Skeletal muscle tissue (tissue), 4 donors: ENCODE results near the gene AADACL2. TPM values are rescaled to one million over a fixed set of nuclear protein-coding genes. Genes with fewer than 3 reads are reported as not detected.

Source experiments
- H3K27ac ChIP-seq: one replicate; pipeline ENCODE4 v1.7.0; 2013; ENCODE audit warnings: mild to moderate bottlenecking, low read depth, low read length, inconsistent platforms
- H3K27me3 ChIP-seq, 3 donors: one replicate each; pipeline ENCODE4 v1.7.0; 2013; ENCODE audit warnings: low read length in 3 of 3; ENCODE audit not compliant: control insufficient read depth in 3 of 3, insufficient read depth in 3 of 3
- H3K36me3 ChIP-seq, 3 donors: one replicate each; pipeline ENCODE4 v1.7.0; 2013; ENCODE audit warnings: low read length in 3 of 3; ENCODE audit not compliant: control insufficient read depth in 3 of 3, insufficient read depth in 3 of 3
- H3K4me1 ChIP-seq, 3 donors: one replicate each; pipeline ENCODE4 v1.7.0; 2013; ENCODE audit warnings: low read length in 3 of 3, mild to moderate bottlenecking in 3 of 3; ENCODE audit not compliant: control insufficient read depth in 3 of 3, insufficient read depth in 3 of 3
- H3K4me3 ChIP-seq, 3 donors: one replicate each; pipeline ENCODE4 v1.7.0; 2013; ENCODE audit warnings: low read length in 3 of 3
- H3K9ac ChIP-seq, 3 donors: one replicate each; pipeline ENCODE4 v1.7.0; 2013; ENCODE audit warnings: low read length in 3 of 3, mild to moderate bottlenecking in 3 of 3, moderate library complexity in 2 of 3, low read depth in 1 of 3
- H3K9me3 ChIP-seq, 3 donors: one replicate each; pipeline ENCODE4 v1.7.0; 2013; ENCODE audit warnings: low read length in 3 of 3; ENCODE audit not compliant: control insufficient read depth in 3 of 3
- total RNA-seq: library from RNA; depleted of rRNA; stranded (reverse); fragments of >200 nt; gene quantifications from one replicate; pipeline ENCODE4 v1.2.3, GENCODE V29; 2014
- donor health status: Osteomylitis.

The AADACL2 gene, protein sequence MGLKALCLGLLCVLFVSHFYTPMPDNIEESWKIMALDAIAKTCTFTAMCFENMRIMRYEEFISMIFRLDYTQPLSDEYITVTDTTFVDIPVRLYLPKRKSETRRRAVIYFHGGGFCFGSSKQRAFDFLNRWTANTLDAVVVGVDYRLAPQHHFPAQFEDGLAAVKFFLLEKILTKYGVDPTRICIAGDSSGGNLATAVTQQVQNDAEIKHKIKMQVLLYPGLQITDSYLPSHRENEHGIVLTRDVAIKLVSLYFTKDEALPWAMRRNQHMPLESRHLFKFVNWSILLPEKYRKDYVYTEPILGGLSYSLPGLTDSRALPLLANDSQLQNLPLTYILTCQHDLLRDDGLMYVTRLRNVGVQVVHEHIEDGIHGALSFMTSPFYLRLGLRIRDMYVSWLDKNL
- total RNA-seq: not detected

DNA sequence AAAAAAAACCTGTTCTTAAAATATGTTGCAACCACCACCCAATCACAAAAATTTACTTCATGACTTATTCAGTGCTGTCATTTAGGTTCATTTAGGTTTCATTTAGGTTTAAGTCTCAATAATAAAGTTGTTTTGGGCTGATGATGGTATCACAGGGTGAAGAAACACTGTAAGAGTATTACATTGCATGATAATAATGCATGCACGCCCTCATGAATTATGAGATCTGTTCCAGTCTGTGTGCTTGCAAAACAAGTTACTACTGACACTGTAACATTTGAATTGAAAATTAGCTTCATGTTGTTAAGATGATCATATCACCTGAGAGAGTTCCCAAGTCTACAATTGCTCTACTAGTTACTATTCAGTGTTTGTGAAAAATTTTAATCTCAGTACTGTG lies at the start of gene AADACL2:
AADACL2 (plus strand) TSS at position 315 of the 400 bp plus-strand sequence. CDS start 109 bp downstream, outside the sequence.
- Histone ChIP-seq H3K9me3 (no peaks in the 10 kb centered on the region), H3K4me3 (no peak within 1 kb of the TSS), H3K9ac (no peak within 1 kb of the TSS), H3K27me3 (no peaks in the 10 kb centered on the region), H3K27ac (no peak within 1 kb of the TSS), H3K4me1 (no peaks in the 10 kb centered on the region), H3K36me3 (no peaks in the 10 kb centered on the region)

DNA sequence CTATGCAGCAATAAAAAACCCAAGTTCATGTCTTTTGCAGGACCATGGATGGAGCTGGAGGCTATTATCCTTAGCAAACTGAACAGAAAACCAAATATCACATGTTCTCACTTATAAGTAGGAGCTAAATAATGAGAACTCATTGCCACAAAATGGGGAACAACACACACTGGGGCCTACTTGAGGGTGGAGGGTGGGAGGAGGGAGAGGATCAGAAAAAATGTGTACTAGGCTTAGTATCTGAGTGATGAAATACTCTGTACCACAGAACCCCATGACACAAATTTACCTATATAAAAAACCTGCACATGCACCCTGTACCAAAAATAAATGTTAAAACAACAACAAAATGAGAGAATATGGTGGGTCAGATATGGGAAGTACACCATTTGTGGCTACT lies 49.6 kb upstream of the AADACL2 start:
- H3K27ac ChIP-seq: no peak overlapping the region
- H3K9me3 ChIP-seq: no peaks in the 10 kb centered on the region
- H3K4me1 ChIP-seq: no peaks in the 10 kb centered on the region
- H3K27me3 ChIP-seq: no peaks in the 10 kb centered on the region
- no peak overlapping the region for H3K9ac ChIP-seq
- no peaks in the 10 kb centered on the region for H3K36me3 ChIP-seq
- H3K4me3 ChIP-seq: no peak overlapping the region

GRCh38 chr3:151686257-151686656 lies 47.5 kb upstream of the AADACL2 start:
- no peak overlapping the region for H3K27ac ChIP-seq
- H3K36me3 ChIP-seq: no peaks in the 10 kb centered on the region
- H3K9ac ChIP-seq: no peak overlapping the region
- H3K27me3 ChIP-seq: no peaks in the 10 kb centered on the region
- no peak overlapping the region for H3K4me3 ChIP-seq
- H3K4me1 ChIP-seq: no peaks in the 10 kb centered on the region
- no peaks in the 10 kb centered on the region for H3K9me3 ChIP-seq

DNA sequence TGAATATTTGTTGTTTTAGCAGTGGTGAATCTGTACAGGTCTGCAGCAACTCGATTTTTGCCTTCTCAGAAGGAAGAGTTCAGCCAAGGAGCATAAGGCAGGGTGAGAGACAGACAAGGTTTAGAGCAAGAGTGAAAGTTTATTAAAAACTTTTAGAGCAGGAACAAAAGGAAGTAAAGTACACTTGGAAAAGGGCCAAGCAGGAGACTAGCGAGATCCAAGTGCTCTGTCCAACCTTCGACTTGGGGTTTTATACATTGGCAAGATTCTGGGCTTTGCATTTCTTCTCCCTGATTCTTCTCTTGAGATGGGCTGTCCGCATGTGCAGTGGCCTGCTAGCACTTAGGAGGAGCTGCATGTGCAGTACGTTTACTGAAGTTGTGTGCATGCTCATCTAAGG lies 46.7 kb upstream of the AADACL2 start:
- H3K9me3 ChIP-seq: no peaks in the 10 kb centered on the region

GRCh38 chr3:151688571-151688970 lies 45.2 kb upstream of the AADACL2 start:
- Histone ChIP-seq H3K27ac (no peak overlapping the region), H3K27me3 (no peaks in the 10 kb centered on the region), H3K36me3 (no peaks in the 10 kb centered on the region), H3K9ac (no peak overlapping the region), H3K4me3 (no peak overlapping the region), H3K9me3 (no peaks in the 10 kb centered on the region), H3K4me1 (no peaks in the 10 kb centered on the region)

More for the DNA sequence above, 46.7 kb upstream of the AADACL2 start:
- Histone ChIP-seq H3K9ac (no peak overlapping the region), H3K4me3 (no peak overlapping the region), H3K4me1 (no peaks in the 10 kb centered on the region), H3K27ac (no peak overlapping the region), H3K27me3 (no peaks in the 10 kb centered on the region), H3K36me3 (no peaks in the 10 kb centered on the region)

DNA sequence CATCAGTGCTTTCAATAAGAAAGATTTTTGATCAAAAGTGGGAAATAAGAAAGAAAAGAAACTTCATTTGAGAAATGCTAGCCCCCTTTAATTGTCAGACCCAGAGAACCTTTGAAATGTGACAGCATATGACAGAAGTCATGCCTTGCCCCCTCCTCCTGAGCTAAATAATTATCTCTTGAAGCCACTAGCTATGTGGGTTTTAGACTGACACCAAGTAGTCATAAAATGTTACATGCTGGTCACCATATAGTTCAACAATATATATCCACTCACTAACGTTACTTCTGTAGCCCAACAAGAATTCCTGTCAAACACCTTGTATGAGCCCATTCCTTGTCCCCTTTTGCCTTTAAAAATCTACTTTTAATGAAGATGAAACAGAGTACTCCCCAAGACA lies 43.1 kb upstream of the AADACL2 start:
- Histone ChIP-seq H3K36me3 (no peaks in the 10 kb centered on the region), H3K4me1 (no peaks in the 10 kb centered on the region), H3K9ac (no peak overlapping the region), H3K4me3 (no peak overlapping the region), H3K27ac (no peak overlapping the region), H3K27me3 (no peaks in the 10 kb centered on the region), H3K9me3 (no peaks in the 10 kb centered on the region)

DNA sequence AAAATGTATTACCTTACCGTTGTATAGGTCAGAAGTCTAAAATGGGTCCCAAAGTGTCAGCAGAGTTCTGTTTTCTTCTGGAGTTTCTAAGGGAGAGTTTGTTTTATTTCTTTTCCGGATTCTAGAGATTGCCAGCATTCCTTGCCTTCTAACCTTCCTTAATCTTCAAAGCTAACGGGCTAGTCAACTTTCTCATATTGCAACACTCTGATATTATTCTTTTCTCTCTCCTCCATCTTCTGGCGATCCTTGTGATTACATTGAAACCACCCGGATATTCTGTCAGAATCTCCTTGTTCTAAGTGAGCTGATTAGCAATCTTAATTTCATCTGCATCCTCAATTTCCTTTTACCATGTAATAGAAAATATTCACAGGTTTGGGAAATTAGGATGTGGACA lies 36.2 kb upstream of the AADACL2 start:
- no peak overlapping the region for H3K27ac ChIP-seq
- H3K9ac ChIP-seq: no peak overlapping the region
- no peaks in the 10 kb centered on the region for H3K9me3 ChIP-seq
- no peaks in the 10 kb centered on the region for H3K36me3 ChIP-seq
- H3K4me1 ChIP-seq: no peaks in the 10 kb centered on the region
- H3K4me3 ChIP-seq: no peak overlapping the region
- H3K27me3 ChIP-seq: no peaks in the 10 kb centered on the region

- Histone ChIP-seq H3K4me3 (no peak overlapping the region), H3K4me1 (no peaks in the 10 kb centered on the region), H3K9me3 (no peaks in the 10 kb centered on the region), H3K27ac (no peak overlapping the region), H3K9ac (no peak overlapping the region), H3K36me3 (no peaks in the 10 kb centered on the region), H3K27me3 (no peaks in the 10 kb centered on the region)
Measured at GRCh38 chr3:151707216-151707615, 26.5 kb upstream of the AADACL2 start.

DNA sequence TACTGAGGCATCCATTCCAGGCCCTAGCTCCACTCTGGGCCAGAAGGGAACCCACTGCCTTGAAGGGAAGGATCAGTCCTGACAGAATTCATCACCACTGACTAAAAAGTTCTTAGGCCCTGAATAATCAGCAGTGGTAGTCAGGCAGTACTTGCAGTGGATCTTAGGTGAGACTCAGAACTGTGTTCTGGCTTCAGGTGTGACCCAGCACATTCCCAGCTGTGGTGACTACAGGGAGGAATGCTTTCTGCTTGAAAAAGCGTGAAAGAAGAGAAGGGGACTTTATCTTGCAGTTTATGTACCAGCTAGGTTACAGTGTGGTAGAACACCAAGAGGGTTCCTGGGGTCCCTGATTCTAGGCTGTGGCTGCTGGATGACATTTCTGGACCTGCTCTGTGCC lies 24.9 kb upstream of the AADACL2 start:
- no peaks in the 10 kb centered on the region for H3K36me3 ChIP-seq
- no peaks in the 10 kb centered on the region for H3K4me1 ChIP-seq
- no peak overlapping the region for H3K27ac ChIP-seq
- no peaks in the 10 kb centered on the region for H3K9me3 ChIP-seq
- no peak overlapping the region for H3K9ac ChIP-seq
- no peak overlapping the region for H3K4me3 ChIP-seq
- H3K27me3 ChIP-seq: no peaks in the 10 kb centered on the region

DNA sequence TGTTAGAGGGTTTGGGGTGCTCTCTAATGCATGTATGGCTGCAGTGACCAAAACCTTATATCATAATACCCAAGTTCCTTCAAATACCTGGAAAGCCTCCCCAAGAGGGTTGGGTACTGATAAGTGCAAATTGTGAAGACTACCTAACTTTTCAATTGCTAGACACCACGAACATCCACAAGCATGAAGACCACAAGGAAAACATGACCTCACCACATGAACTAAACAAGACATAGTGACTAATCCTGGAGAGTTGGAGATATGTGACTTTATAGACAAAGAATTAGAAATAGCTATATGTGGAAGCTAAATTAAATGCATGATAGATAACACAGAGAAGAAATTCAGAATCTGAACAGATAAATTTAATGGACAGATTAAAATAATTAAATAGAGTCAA lies 23.9 kb upstream of the AADACL2 start:
- Histone ChIP-seq H3K9me3 (no peaks in the 10 kb centered on the region), H3K4me1 (no peaks in the 10 kb centered on the region), H3K27ac (no peak overlapping the region), H3K36me3 (no peaks in the 10 kb centered on the region), H3K4me3 (no peak overlapping the region), H3K27me3 (no peaks in the 10 kb centered on the region), H3K9ac (no peak overlapping the region)
